ENCODE data around the gene NCAM1. TPM values are rescaled to one million over a fixed set of nuclear protein-coding genes. Genes with fewer than 3 reads are reported as not detected.

The NCAM1 gene
- total and polyA plus RNA-seq, 10 donors, result 0.41 to 13.2 (median 7.1) TPM

GRCh38 chr11:113083571-113083970 is 122.4 kb downstream of the NCAM1 start:
- H3K4me3 ChIP-seq, result no peak overlapping the region
- 56 to 65% (median 57%) methylated on average over 3 of the region's 3 CpGs for WGBS, 5 donors
- H3K27me3 ChIP-seq (replicated peaks in 1 of 7), result no peaks in the 10 kb centered on the region
- H3K4me1 ChIP-seq, result no peaks in the 10 kb centered on the region
- TF ChIP-seq POLR2A (IDR thresholded peaks at IDR 0.05) (no peak), POLR2AphosphoS5 (IDR thresholded peaks at IDR 0.05) (no peak), CTCF (IDR thresholded peaks at IDR 0.05 in 8 of 11, conservative IDR thresholded peaks at IDR 0.05 in 3 of 11) (no peak)
- no peaks in the 10 kb centered on the region for H3K9me3 ChIP-seq
- intact Hi-C loops (cut with DNase I; ENCODE audit: low total_unique reads), result no loop called here
- no peaks in the 10 kb centered on the region for H3K36me3 ChIP-seq
- H3K27ac ChIP-seq, result no peak overlapping the region
- no peak for DNase-seq

- H3K4me1 ChIP-seq, result no peaks in the 10 kb centered on the region
- no peak overlapping the region for H3K4me3 ChIP-seq
- H3K27me3 ChIP-seq (replicated peaks in 1 of 7), result no peaks in the 10 kb centered on the region
- intact Hi-C loops (cut with DNase I; ENCODE audit: low total_unique reads), result no loop called here
- WGBS, 5 donors, result 80 to 87% (median 81%) methylated on average over 4 of the region's 4 CpGs
- TF ChIP-seq CTCF (IDR thresholded peaks at IDR 0.05 in 8 of 11, conservative IDR thresholded peaks at IDR 0.05 in 3 of 11) (no peak), POLR2A (IDR thresholded peaks at IDR 0.05) (no peak)
- no peaks in the 10 kb centered on the region for H3K36me3 ChIP-seq
- no peaks in the 10 kb centered on the region for H3K9me3 ChIP-seq
- H3K27ac ChIP-seq, result no peak overlapping the region
- no peak for DNase-seq
Measured at GRCh38 chr11:113084297-113084696, 123.1 kb downstream of the NCAM1 start.

GRCh38 chr11:113085446-113085845 is 124.2 kb downstream of the NCAM1 start:
- no peak for TF ChIP-seq CTCF (IDR thresholded peaks at IDR 0.05 in 8 of 11, conservative IDR thresholded peaks at IDR 0.05 in 3 of 11)
- TF ChIP-seq POLR2A (IDR thresholded peaks at IDR 0.05), result no peak
- Histone ChIP-seq H3K4me3 (no peak overlapping the region), H3K27me3 (replicated peaks in 1 of 7) (no peaks in the 10 kb centered on the region), H3K36me3 (no peaks in the 10 kb centered on the region), H3K4me1 (no peaks in the 10 kb centered on the region), H3K9me3 (no peaks in the 10 kb centered on the region), H3K27ac (no peak overlapping the region)
- intact Hi-C loops (cut with DNase I; ENCODE audit: low total_unique reads), result no loop called here
- DNase-seq, result no peak
- 63 to 72% (median 69%) methylated on average over 3 of the region's 3 CpGs for WGBS, 5 donors

- no peak for DNase-seq
- 68 to 76% (median 71%) methylated on average over 4 of the region's 4 CpGs for WGBS, 5 donors
- Histone ChIP-seq H3K4me1 (no peaks in the 10 kb centered on the region), H3K4me3 (no peak overlapping the region), H3K27me3 (replicated peaks in 1 of 7) (no peaks in the 10 kb centered on the region), H3K36me3 (no peaks in the 10 kb centered on the region), H3K27ac (no peak overlapping the region), H3K9me3 (no peaks in the 10 kb centered on the region)
- intact Hi-C loops (cut with DNase I; ENCODE audit: low total_unique reads), result no loop called here
- TF ChIP-seq POLR2AphosphoS5 (IDR thresholded peaks at IDR 0.05) (no peak), CTCF (IDR thresholded peaks at IDR 0.05 in 8 of 11, conservative IDR thresholded peaks at IDR 0.05 in 3 of 11) (no peak), POLR2A (IDR thresholded peaks at IDR 0.05) (no peak)
Measured at GRCh38 chr11:113087706-113088105, 126.5 kb downstream of the NCAM1 start.

Data from spleen (tissue), 11 donors.